Measurements from ENCODE around the gene COQ8A.

DNA sequence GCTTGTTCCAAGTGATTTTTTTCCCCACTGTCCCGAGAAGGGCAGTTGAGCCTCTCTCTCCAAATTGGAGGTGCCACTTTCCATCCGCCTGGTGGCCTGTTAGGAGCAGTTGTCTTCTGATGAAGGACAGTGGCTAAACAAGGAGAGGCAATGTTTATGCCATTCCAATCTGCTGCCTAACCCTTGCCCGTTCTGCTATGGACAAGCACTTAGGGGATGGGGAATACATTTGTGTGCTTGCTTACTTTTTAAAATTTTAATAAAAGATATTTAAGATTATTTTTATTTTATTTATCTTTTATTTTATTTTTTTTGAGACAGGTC is 12.0 kb downstream of the COQ8A start:
- no peak for TF ChIP-seq CTCF (IDR thresholded peaks at IDR 0.05)
- no peak for TF ChIP-seq POLR2A (IDR thresholded peaks at IDR 0.05)

Measured in lower leg skin (tissue), 3 donors.